ENCODE data around the gene THUMPD3. TPM values are rescaled to one million over a fixed set of nuclear protein-coding genes. Genes with fewer than 3 reads are reported as not detected.

THUMPD3 gene
- total RNA-seq, 1 experiment from 2014 or later: 58.4 TPM

DNA sequence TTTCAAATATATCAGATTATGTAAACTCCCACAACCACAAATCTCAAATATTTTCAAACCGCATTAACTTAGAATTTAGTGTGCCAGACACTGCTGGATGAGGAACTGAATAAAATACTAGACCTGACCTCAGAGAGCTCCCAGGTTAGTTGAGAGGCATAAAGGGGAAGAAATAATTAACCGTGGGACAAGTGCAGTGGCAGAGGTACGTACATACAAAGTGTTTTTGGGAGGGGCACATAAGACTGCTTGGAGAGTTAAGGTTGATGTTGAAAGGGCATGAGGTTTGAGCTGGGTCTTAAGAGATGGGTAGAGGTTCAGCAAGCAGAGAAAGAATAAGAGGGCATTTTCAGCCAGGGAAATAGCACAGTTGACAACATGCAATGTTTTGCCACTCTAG, 17.2 kb downstream of the THUMPD3 start:
- Histone ChIP-seq H4K20me1 (ENCODE audit: control insufficient read depth, insufficient read depth, insufficient read length) (no peaks in the 10 kb centered on the region), H2BK20ac (ENCODE audit: low read depth, low read length, poor library complexity, severe bottlenecking) (no peak overlapping the region), H3K23ac (ENCODE audit: insufficient read length, low read depth, low read length) (no peak overlapping the region), H3K23me2 (ENCODE audit: insufficient read length, low read depth, low read length, poor library complexity, severe bottlenecking) (no peaks in the 10 kb centered on the region), H3K79me1 (ENCODE audit: insufficient read depth, low read depth, low read length, poor library complexity, severe bottlenecking) (no peaks in the 10 kb centered on the region), H3K56ac (ENCODE audit: insufficient read length, low read depth, low read length) (no peak overlapping the region), H3K4me1 (ENCODE audit: insufficient read depth, low read length) (no peaks in the 10 kb centered on the region), H3K27ac (ENCODE audit: insufficient read length, low read depth, low read length) (no peak overlapping the region), H2BK5ac (ENCODE audit: insufficient read length, low read length) (no peak overlapping the region), H4K8ac (replicated peaks; ENCODE audit: insufficient read length, low read depth, low read length) (no peak overlapping the region), H2AFZ (ENCODE audit: low read length) (no peak overlapping the region), H3K9ac (ENCODE audit: extremely low read depth, insufficient read length, low read length) (no peak overlapping the region), H2AK5ac (ENCODE audit: insufficient read length, low read length) (no peak overlapping the region), H2BK120ac (ENCODE audit: low read depth, low read length, poor library complexity, severe bottlenecking) (no peak overlapping the region), H2BK12ac (ENCODE audit: insufficient read length, low read depth, low read length) (no peak overlapping the region), H3K18ac (ENCODE audit: insufficient read length, low read depth, low read length) (no peak overlapping the region), H3T11ph (ENCODE audit: low read length) (no peak overlapping the region), H3K14ac (ENCODE audit: insufficient read depth, low read length) (no peak overlapping the region), H3K79me2 (ENCODE audit: insufficient read depth, low read length) (no peaks in the 10 kb centered on the region), H3K9me3 (ENCODE audit: control insufficient read depth, low read depth, low read length) (no peaks in the 10 kb centered on the region), H4K5ac (ENCODE audit: insufficient read length, low read depth, low read length) (no peak overlapping the region), H4K91ac (ENCODE audit: insufficient read length, low read depth, low read length) (no peak overlapping the region), H3K4me2 (ENCODE audit: insufficient read depth, insufficient read length, low read length) (no peak overlapping the region), H2BK15ac (ENCODE audit: low read depth, low read length) (no peak overlapping the region), H3K4ac (ENCODE audit: low read depth, low read length) (no peak overlapping the region), H3K27me3 (ENCODE audit: insufficient read depth, low read length) (no peaks in the 10 kb centered on the region)
- 100% methylated on average over 1 of the region's 3 CpGs for WGBS (ENCODE audit: extremely low coverage, insufficient read length, low lambda C conversion rate)
- no peaks in the 10 kb centered on the region for H3K27me3 Mint-ChIP-seq (ENCODE audit: low read depth)
- DNase-seq: no peak
- no peak for TF ChIP-seq CTCF (conservative IDR thresholded peaks at IDR 0.05)
- H3K27ac Mint-ChIP-seq: no peak overlapping the region; a peak in 1 of 7 replicates
- H3K9me3 Mint-ChIP-seq: no peaks in the 10 kb centered on the region
- no peaks in the 10 kb centered on the region for H3K4me1 Mint-ChIP-seq
- peaks cover 17 to 83% (median 73%) of the 10 kb centered on the region in 3 experiments; a peak in 6 of 7 replicates for H3K36me3 Mint-ChIP-seq (ENCODE audit: insufficient read depth in 1 of 3, low read depth in 3 of 3)
- no peak overlapping the region for H3K4me3 Mint-ChIP-seq
